HCT116 (cell line): ENCODE data around the gene FERMT2. TPM values are rescaled to one million over a fixed set of nuclear protein-coding genes. Genes with fewer than 3 reads are reported as not detected.

Experiments
- ATAC-seq: fragments of 200-7000 bp; cut with Tn5 transposase; 2 replicates; pipeline ENCODE4 v1.9.1; 2020; ENCODE audit warnings: mild to moderate bottlenecking, moderate library complexity
- BruUV-seq: library from RNA; stranded (reverse); fragments of 400-500 nt; replicated peaks from 2 replicates; lab custom pipeline; 2021; lab: Mats Ljungman, UMichigan
- CTCF ChIA-PET: fragments of 300-600 bp; sonication (Branson Sonifier 250); formaldehyde crosslinking; loops from one replicate; lab custom pipeline; 2021; ENCODE audit warnings: antibody characterized with exemption; lab: Charles Lee
- POLR2A ChIA-PET: fragments of 300-600, 350-600 bp; sonication (Branson Sonifier 250); formaldehyde crosslinking; loops from one replicate; lab custom pipeline; 2021; ENCODE audit warnings: antibody characterized with exemption; lab: Charles Lee
- RAD21 ChIA-PET, 2 experiments: fragments of 300-600 bp; sonication (Branson Sonifier 250); formaldehyde crosslinking; loops; one replicate each; lab custom pipeline; 2023; ENCODE audit warnings: low total read pairs in 2 of 2; ENCODE audit not compliant: uncharacterized antibody in 2 of 2, unreplicated experiment in 2 of 2, low non-redundant PET in 1 of 2; lab: Charles Lee
- DNase-seq: peaks from one replicate; pipeline ENCODE4 v3.0.0-alpha.2; 2010; ENCODE audit warnings: low read depth, low spot score
- H2AFZ ChIP-seq: fragments of 200-600 bp; shearing (Covaris generic), sonication (generic); 2 replicates; pipeline ENCODE4 v1.6.1; 2017; ENCODE audit warnings: low read depth, mixed run types, mixed read lengths, antibody characterized with exemption, low read length; ENCODE audit not compliant: poor library complexity, severe bottlenecking
- H3K27ac ChIP-seq: 2 replicates; pipeline ENCODE4 v1.5.1; 2012; ENCODE audit warnings: low read depth, low read length
- H3K27me3 ChIP-seq: fragments of 200-600 bp; sonication (generic); 2 replicates; pipeline ENCODE4 v1.6.1; 2016; ENCODE audit warnings: mixed run types, low read length, mixed read lengths; ENCODE audit not compliant: insufficient read depth
- H3K36me3 ChIP-seq, 2 experiments: fragments of 200-500 bp in 1 of 2; fragments of 200-600 bp in 1 of 2; sonication (Bioruptor generic) in 1 of 2; sonication (generic) in 1 of 2; 2 replicates each; pipeline versions ENCODE4 v1.5.1 to v1.6.1; 2014 to 2016; ENCODE audit warnings: low read length in 2 of 2, inconsistent platforms in 1 of 2, mixed read lengths in 1 of 2, mixed run types in 1 of 2; ENCODE audit not compliant: insufficient read depth in 2 of 2, control insufficient read depth in 1 of 2
- H3K4me1 ChIP-seq, 2 experiments: fragments of 200-600 bp in 1 of 2; sonication (generic) in 1 of 2; 2 replicates each; pipeline versions ENCODE4 v1.5.1 to v1.6.1; 2012 to 2017; ENCODE audit warnings: low read length in 2 of 2, inconsistent platforms in 1 of 2, mild to moderate bottlenecking in 1 of 2, mixed read lengths in 1 of 2, mixed run types in 1 of 2, moderate library complexity in 1 of 2; ENCODE audit not compliant: insufficient read depth in 2 of 2, control insufficient read depth in 1 of 2
- H3K4me2 ChIP-seq: fragments of 200-600 bp; sonication (generic); 2 replicates; pipeline ENCODE4 v1.6.1; 2017; ENCODE audit warnings: mixed run types, low read length, mixed read lengths
- H3K4me3 ChIP-seq, 2 experiments: fragments of 200-600 bp in 1 of 2; sonication (generic) in 1 of 2; replicated peaks in 1 of 2; 2 replicates each; pipeline ENCODE4 v1.5.1; 2011 to 2016; ENCODE audit warnings: low read length in 2 of 2, control low read depth in 1 of 2, low read depth in 1 of 2, mild to moderate bottlenecking in 1 of 2, mixed read lengths in 1 of 2, mixed run types in 1 of 2
- H3K79me2 ChIP-seq: fragments of 200-600 bp; sonication (generic); 2 replicates; pipeline ENCODE4 v1.6.1; 2017; ENCODE audit warnings: mild to moderate bottlenecking, mixed run types, low read length, moderate library complexity, mixed read lengths; ENCODE audit not compliant: insufficient read depth
- H3K9ac ChIP-seq: fragments of 200-600 bp; sonication (generic); 2 replicates; pipeline ENCODE4 v1.6.1; 2016; ENCODE audit warnings: low read length, mixed read lengths
- H3K9me2 ChIP-seq: fragments of 200-600 bp; sonication (generic), shearing (Covaris generic); 2 replicates; pipeline ENCODE4 v1.6.1; 2017; ENCODE audit warnings: mixed run types, mild to moderate bottlenecking, moderate library complexity; ENCODE audit not compliant: insufficient read depth
- H3K9me3 ChIP-seq, 2 experiments: fragments of 200-500 bp in 1 of 2; fragments of 200-600 bp in 1 of 2; sonication (Bioruptor generic) in 1 of 2; sonication (generic) in 1 of 2; 2 replicates each; pipeline ENCODE4 v1.6.1; 2014 to 2017; ENCODE audit warnings: low read length in 2 of 2, mixed read lengths in 2 of 2, inconsistent platforms in 1 of 2, low read depth in 1 of 2, mild to moderate bottlenecking in 1 of 2, mixed run types in 1 of 2, moderate library complexity in 1 of 2; ENCODE audit not compliant: control insufficient read depth in 1 of 2, insufficient read depth in 1 of 2
- H4K20me1 ChIP-seq: fragments of 200-600 bp; sonication (generic), shearing (Covaris generic); 2 replicates; pipeline ENCODE4 v1.6.1; 2017; ENCODE audit warnings: mixed run types, mild to moderate bottlenecking, moderate library complexity; ENCODE audit not compliant: insufficient read depth
- CBX3 ChIP-seq: IDR thresholded peaks from 2 replicates; pipeline ENCODE4 v1.6.1; 2012; ENCODE audit warnings: low read depth
- CEBPB ChIP-seq: IDR thresholded peaks from 2 replicates; pipeline ENCODE4 v1.6.1; 2012; ENCODE audit warnings: low read depth
- EGR1 ChIP-seq: IDR thresholded peaks from 2 replicates; pipeline ENCODE4 v1.6.1; 2012; ENCODE audit warnings: low read depth
- ELF1 ChIP-seq: IDR thresholded peaks from 2 replicates; pipeline ENCODE4 v1.6.1; 2012; ENCODE audit warnings: low read depth, borderline replicate concordance
- EZH2phosphoT487 ChIP-seq: fragments of 200-600 bp; IDR thresholded peaks from 2 replicates; pipeline ENCODE4 v1.6.1; 2018; ENCODE audit warnings: antibody characterized with exemption, borderline replicate concordance
- FOSL1 ChIP-seq: IDR thresholded peaks from 2 replicates; pipeline ENCODE4 v1.6.1; 2012; ENCODE audit warnings: low read depth
- JUND ChIP-seq: IDR thresholded peaks from 2 replicates; pipeline ENCODE4 v1.6.1; 2012
- POLR2AphosphoS5 ChIP-seq: IDR thresholded peaks from 2 replicates; pipeline ENCODE4 v1.6.1; 2011; ENCODE audit warnings: mild to moderate bottlenecking, low read depth, low read length, moderate library complexity
- RAD21 ChIP-seq: IDR thresholded peaks from 2 replicates; pipeline ENCODE4 v1.6.1; 2012; ENCODE audit warnings: low read depth, mild to moderate bottlenecking
- SIN3A ChIP-seq: IDR thresholded peaks from 2 replicates; pipeline ENCODE4 v1.6.1; 2012; ENCODE audit warnings: low read depth
- SRF ChIP-seq: IDR thresholded peaks from 2 replicates; pipeline ENCODE4 v1.6.1; 2012; ENCODE audit warnings: low read depth
- TCF7L2 ChIP-seq: IDR thresholded peaks from 2 replicates; pipeline ENCODE4 v1.7.0; 2011; ENCODE audit warnings: borderline replicate concordance, inconsistent platforms; ENCODE audit not compliant: insufficient read depth, insufficient read length; ENCODE audit errors: extremely low read depth
- YY1 ChIP-seq: IDR thresholded peaks from 2 replicates; pipeline ENCODE4 v1.6.1; 2011; ENCODE audit warnings: low read length, low read depth, moderate library complexity, mild to moderate bottlenecking; ENCODE audit not compliant: insufficient replicate concordance; ENCODE audit errors: extremely low read depth
- ZFX ChIP-seq: fragments of 450-650 bp; IDR thresholded peaks from 2 replicates; pipeline ENCODE4 v1.6.1; 2017
- ZNF274 ChIP-seq: fragments of 200-500 bp; sonication (Bioruptor generic); IDR thresholded peaks from 2 replicates; pipeline ENCODE4 v1.6.1; 2014; ENCODE audit warnings: mild to moderate bottlenecking, low read depth, low read length, inconsistent platforms
- intact Hi-C: fragments of 100-400 bp; cut with micrococcal nuclease; formaldehyde crosslinking; loops from 2 replicates; pipeline ENCODE4 v1.10.0; 2022
- total RNA-seq: library from RNA; stranded (reverse); gene quantifications from one replicate; pipeline ENCODE4 v1.2.1, GENCODE V29; 2021; ENCODE audit not compliant: unreplicated experiment
- TF ChIP-seq, protein P1 (sequence below): IDR thresholded peaks from 2 replicates; pipeline ENCODE4 v1.6.1; 2012; ENCODE audit warnings: low read depth
- TF ChIP-seq, protein P2 (sequence below): IDR thresholded peaks from 2 replicates; pipeline ENCODE4 v1.6.1; 2012
- TF ChIP-seq, protein P3 (sequence below), 3 experiments: fragments of 200-600 bp in 1 of 3; sonication (generic) in 1 of 3; IDR thresholded peaks in 2 of 3; conservative IDR thresholded peaks in 1 of 3; 2 replicates each; pipeline ENCODE4 v1.5.1; 2012 to 2017; ENCODE audit warnings: low read depth in 2 of 3, low read length in 2 of 3, antibody characterized with exemption in 1 of 3, borderline replicate concordance in 1 of 3, control low read depth in 1 of 3, mild to moderate bottlenecking in 1 of 3, mixed read lengths in 1 of 3, mixed run types in 1 of 3, moderate library complexity in 1 of 3; ENCODE audit not compliant: insufficient read depth in 1 of 3

The FERMT2 gene
- total RNA-seq, 1 experiment from 2014 or later = 24.8 TPM

DNA sequence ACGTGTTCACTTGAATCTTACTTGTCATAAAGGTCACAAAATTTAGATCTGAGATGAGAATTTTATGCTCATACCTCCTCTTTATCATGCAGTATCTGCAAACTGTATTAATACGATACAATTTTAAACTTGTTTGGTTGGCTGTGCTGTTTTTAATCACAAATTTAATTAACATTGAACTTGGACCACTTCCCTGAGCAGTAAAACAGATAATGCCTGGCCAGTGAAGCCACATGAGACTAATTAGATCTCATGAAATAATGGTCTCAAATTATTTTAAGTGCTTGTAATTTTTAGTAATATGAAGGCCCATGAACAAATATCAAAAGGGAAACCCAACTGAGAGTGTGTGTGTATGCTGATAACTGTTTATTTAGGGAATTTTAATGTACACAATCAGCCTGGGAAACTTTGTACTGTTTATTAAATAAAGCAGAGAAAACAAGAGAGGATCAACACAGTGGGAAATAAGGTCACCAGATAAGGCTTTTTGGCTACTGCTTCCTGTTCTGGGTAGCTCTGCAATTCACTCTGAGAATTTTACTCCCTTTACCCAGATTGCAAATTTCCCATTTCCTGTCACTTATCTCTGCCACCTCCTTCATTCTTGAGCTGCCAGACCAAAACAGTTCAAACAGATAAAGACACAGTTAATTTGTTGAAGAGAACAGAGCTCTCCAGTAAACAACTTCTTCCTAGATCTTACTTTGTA is 97.9 kb downstream of the FERMT2 start:
- TF ChIP-seq CEBPB (no peak), ZNF274 (no peak), FOSL1 (no peak), RAD21 (no peak), EGR1 (no peak), TCF7L2 (no peak), YY1 (no peak), ZFX (no peak), ELF1 (no peak), POLR2AphosphoS5 (no peak), CBX3 (no peak), EZH2phosphoT487 (no peak), JUND (no peak), SRF (no peak), SIN3A (no peak)
- TF ChIP-seq, protein P1, sequence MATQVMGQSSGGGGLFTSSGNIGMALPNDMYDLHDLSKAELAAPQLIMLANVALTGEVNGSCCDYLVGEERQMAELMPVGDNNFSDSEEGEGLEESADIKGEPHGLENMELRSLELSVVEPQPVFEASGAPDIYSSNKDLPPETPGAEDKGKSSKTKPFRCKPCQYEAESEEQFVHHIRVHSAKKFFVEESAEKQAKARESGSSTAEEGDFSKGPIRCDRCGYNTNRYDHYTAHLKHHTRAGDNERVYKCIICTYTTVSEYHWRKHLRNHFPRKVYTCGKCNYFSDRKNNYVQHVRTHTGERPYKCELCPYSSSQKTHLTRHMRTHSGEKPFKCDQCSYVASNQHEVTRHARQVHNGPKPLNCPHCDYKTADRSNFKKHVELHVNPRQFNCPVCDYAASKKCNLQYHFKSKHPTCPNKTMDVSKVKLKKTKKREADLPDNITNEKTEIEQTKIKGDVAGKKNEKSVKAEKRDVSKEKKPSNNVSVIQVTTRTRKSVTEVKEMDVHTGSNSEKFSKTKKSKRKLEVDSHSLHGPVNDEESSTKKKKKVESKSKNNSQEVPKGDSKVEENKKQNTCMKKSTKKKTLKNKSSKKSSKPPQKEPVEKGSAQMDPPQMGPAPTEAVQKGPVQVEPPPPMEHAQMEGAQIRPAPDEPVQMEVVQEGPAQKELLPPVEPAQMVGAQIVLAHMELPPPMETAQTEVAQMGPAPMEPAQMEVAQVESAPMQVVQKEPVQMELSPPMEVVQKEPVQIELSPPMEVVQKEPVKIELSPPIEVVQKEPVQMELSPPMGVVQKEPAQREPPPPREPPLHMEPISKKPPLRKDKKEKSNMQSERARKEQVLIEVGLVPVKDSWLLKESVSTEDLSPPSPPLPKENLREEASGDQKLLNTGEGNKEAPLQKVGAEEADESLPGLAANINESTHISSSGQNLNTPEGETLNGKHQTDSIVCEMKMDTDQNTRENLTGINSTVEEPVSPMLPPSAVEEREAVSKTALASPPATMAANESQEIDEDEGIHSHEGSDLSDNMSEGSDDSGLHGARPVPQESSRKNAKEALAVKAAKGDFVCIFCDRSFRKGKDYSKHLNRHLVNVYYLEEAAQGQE = no peak
- TF ChIP-seq, protein P2, sequence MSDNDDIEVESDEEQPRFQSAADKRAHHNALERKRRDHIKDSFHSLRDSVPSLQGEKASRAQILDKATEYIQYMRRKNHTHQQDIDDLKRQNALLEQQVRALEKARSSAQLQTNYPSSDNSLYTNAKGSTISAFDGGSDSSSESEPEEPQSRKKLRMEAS = no peak
- TF ChIP-seq, protein P3, sequence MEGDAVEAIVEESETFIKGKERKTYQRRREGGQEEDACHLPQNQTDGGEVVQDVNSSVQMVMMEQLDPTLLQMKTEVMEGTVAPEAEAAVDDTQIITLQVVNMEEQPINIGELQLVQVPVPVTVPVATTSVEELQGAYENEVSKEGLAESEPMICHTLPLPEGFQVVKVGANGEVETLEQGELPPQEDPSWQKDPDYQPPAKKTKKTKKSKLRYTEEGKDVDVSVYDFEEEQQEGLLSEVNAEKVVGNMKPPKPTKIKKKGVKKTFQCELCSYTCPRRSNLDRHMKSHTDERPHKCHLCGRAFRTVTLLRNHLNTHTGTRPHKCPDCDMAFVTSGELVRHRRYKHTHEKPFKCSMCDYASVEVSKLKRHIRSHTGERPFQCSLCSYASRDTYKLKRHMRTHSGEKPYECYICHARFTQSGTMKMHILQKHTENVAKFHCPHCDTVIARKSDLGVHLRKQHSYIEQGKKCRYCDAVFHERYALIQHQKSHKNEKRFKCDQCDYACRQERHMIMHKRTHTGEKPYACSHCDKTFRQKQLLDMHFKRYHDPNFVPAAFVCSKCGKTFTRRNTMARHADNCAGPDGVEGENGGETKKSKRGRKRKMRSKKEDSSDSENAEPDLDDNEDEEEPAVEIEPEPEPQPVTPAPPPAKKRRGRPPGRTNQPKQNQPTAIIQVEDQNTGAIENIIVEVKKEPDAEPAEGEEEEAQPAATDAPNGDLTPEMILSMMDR (IDR thresholded peaks at IDR 0.05 in 2 of 3, conservative IDR thresholded peaks at IDR 0.05 in 1 of 3; ENCODE audit: borderline replicate concordance in 1 of 3, insufficient read depth in 1 of 3, low read depth in 2 of 3, low read length in 2 of 3) = no peak
- Histone ChIP-seq H3K4me2 (no peak overlapping the region), H2AFZ (no peak overlapping the region), H3K4me3 (no peak overlapping the region), H3K36me3 (no peaks in the 10 kb centered on the region; a peak in 1 of 4 replicates), H3K4me1 (peaks cover 0 to 6% of the 10 kb centered on the region in 2 experiments; a peak in 2 of 4 replicates), H3K27ac (no peak overlapping the region), H3K9me2 (no peaks in the 10 kb centered on the region), H3K9ac (no peak overlapping the region), H4K20me1 (no peaks in the 10 kb centered on the region), H3K79me2 (no peaks in the 10 kb centered on the region), H3K27me3 (no peaks in the 10 kb centered on the region), H3K9me3 (no peaks in the 10 kb centered on the region)
- POLR2A ChIA-PET = no interaction called here
- no TSS peak for BruUV-seq
- intact Hi-C loops = no loop called here
- DNase-seq = no peak
- RAD21 ChIA-PET = no interaction called here
- CTCF ChIA-PET = no interaction called here
- ATAC-seq = no peak
